HG02973 (cell line): ENCODE data around the gene ALAD.

ENCODE experiments used
- ATAC-seq: cut with Tn5 transposase; IDR thresholded peaks from one replicate; pipeline ENCODE4 v1.9.1; 2021; ENCODE audit warnings: moderate library complexity; ENCODE audit not compliant: unreplicated experiment

ALAD gene

DNA sequence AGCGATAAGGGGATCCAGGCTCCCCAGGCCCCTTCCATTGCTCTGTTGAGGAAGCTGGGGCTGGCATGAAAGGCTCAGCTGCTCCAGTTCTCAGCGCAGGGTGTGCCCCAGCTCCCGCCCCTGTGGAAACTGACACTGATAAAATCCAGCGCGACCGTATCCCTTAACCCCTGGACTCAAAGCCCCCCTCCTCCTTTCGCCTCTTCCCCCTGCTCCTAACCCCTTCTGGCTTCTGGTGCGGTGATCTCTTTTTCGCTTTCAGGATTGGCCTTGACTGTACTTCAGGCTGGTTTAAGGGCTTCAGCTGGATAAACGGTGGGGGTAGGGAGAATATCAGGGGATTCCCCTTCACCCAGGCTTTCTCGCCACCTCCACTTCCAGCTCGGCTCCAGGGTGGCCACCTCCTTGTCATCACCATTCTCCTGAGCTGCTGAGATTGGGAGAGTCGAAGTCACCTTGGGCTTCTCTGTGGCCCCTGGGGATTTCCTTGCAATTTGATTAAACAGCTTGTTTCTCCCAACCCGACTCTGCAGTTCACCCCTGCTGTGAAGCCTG is 50.9 kb downstream of the ALAD start:
- no peak for ATAC-seq

DNA sequence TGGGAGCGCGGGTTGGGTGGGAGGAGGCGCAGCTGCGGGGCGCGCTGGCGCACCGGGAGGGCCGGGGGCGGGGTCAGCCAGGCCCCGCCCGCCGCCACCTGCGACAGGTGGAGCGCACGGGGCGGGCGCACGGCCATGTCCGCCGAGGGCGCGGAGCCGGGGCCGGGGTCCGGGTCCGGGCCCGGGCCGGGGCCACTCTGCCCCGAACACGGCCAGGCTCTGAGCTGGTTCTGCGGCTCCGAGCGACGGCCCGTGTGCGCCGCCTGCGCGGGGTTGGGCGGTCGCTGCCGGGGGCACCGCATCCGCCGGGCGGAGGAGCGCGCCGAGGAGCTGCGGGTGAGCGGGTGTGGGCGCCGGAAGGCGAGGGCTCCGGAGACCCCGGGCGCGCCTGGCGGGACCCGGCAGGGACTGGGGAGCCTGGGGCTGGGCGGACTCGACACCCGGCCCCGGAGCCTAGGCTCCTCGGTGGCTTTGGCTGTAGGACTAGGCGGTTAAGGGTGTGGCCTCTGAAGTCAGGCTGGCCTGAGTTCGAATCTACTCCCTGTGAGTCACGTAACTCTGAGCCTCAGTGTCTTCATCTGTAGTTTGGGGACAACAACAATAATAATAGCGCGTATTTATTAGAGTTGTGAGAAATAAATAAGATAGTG is 51.5 kb downstream of the ALAD start, which contains the start of gene BSPRY:
TSS of gene BSPRY (plus strand) at position 97 of the 650 bp plus-strand sequence. CDS start at position 136, 39 bp downstream.
- ATAC-seq = no peak

DNA sequence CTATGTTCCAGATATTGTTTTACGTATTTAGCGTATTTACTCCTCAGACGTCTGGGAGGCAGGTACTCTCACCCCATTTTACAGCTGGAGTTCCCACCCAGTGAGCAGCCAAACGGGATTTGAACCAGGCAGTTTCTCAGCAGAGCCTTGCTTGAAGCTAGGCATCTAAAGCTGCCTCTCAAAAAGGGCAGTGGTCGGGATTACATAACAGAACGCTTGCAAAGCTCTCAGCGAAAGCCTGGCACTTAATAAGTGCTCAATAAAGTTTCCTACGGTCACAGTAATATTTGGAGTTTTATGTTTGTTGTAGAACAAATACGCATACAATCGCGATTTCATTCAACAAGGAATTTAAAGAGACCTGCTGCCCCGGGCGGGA is 52.0 kb downstream of the ALAD start:
- ATAC-seq = no peak

DNA sequence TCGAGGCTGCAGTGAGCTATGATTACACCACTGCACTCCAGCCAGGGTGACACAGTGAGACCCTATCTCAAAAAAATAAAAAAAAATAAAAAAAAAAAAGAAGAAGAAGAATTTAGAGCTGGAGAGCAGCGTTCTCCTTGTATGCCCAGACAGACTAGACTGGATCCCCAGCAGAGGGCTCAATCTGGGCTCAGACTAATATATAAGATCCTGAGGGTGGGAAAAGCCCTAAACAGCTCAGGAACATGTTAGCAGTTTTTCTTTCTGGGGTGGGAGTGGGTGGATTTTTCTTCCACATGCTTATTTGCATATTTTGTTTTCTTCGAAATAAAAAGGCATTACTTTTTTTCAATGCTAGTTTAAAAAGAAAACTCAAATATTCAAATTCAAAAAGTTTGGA is 52.6 kb downstream of the ALAD start:
- ATAC-seq = no peak

DNA sequence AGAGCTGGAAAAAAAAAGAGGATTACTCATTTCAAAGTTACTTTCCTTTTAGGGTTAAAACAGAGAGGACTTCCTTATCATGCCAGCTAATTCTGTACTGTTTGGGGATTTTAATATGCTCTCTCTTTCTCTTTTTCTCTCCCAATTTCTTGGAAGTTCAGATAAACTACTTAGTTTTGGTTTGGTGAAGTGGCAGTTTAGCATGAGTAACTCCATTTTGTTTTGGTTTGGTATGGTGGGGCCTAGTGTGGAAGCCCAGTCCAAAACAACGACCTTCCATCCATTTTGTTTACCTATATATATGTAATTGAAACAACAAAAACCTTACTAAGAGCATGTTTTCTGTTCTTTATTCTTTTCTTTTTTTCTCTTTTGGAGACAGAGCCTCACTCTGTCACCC is 55.4 kb downstream of the ALAD start:
- no peak for ATAC-seq

DNA sequence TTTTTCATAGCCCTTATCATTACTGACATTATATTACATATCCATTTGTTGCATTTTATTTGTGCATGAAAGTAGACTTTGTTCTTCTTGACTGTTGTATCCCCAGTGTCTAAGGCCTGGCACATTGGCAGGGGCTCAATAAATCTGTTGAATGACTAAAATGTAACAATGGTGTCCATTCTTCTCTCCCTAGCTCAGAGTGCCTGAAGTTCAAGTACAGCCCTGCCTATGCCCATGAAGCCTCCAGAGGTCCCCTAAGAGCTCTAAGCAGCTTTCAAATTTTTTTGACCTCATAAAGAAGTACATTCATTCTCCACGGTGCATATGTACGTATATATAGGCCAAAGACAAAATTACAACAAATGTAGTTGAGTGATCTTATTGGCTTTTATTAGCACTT is 55.9 kb downstream of the ALAD start:
- ATAC-seq = no peak

DNA sequence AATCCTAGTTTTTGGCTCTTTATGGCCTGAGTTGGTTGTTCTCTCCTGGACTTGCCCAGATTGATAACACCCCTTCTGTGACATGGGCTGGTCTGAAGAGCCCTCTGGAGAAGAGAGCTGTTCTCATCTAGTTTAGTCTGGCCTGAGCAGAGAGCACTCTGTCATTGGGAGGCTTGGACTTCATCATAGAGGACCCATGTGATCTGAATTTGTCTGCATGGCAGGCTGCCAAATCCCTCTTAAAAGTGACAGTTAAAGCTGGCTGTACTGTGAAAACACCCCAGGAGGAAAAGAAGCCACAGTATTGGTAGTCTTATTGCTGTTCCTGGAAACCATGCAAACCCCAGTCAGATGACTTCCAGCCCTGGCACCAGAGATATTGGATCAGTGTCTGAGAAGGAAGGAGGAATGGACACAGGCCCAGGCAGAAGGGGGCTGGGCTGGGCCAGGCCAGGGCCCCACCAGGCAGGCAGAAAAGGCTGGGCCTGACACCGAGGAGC is 57.3 kb downstream of the ALAD start:
- no peak for ATAC-seq

DNA sequence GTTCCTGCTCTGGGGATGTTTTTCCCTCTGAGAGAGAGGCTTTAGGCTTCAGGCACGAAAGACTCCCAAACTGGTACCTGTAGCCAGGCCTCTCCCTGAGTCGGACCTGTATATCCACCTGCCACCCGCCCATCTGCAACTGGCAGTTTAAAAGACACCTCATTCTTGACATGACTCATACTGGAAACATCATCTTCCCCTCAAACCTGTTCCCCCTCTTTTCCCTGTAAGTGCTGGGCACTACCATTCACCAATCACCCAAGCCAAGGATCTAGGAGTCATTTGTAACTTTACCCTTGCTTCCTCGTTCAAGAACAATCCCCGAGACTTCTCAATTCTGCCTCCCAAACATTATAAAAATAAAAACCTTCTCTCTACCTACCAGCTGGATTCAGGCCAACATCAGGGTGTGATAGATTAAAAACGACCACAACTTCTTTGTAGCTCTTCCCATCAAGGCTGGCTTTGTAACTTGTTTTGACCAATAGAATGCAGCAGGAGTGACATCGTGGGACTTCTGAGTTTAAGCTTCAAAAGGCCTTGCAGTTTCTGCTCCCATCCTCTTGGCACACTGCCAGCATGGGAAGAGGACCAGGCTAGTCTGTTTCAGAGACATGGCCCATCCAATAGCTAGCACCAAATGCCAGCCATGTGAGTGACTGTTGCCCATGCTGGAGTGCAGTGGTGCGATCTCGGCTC is 59.2 kb downstream of the ALAD start:
- no peak for ATAC-seq

DNA sequence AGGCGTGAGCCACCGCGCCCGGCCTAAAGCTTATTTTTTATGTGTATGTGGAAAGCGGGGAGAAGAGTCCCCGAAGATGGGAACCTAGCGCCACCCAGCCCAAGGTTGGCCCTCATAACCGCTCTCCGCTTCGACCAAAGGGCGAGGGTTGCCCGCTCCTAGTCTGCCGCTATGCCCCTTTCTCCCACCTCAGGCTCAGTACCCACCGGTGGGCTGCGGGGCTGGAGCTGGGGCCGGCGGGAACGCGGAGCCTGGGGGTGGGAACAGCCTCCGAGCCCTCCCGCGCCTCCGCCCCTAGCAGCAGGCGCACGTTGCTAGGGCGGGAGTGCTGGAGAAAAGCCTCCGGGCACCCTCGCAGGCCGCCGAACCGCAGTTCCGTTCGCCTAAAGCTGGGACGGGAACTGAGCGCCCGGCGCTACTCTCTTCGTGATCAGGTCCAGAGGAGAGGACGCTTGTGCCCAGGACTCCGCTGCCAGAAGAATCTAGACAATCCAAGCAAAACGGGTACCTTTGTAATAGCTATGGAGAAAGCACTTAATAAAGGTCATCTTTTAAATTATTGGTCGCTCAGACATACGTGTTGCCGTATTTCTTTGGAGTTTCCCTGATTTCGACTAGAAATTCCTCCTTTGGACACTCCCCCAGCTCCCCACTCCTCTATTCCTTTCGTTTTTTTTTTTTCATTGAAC is 60.9 kb downstream of the ALAD start, which contains the start of gene WDR31:
TSS of gene WDR31 (minus strand) at position 265 of the 689 bp plus-strand sequence. CDS start 8,253 bp downstream, outside the sequence.
- peak; percentile 97 for ATAC-seq

DNA sequence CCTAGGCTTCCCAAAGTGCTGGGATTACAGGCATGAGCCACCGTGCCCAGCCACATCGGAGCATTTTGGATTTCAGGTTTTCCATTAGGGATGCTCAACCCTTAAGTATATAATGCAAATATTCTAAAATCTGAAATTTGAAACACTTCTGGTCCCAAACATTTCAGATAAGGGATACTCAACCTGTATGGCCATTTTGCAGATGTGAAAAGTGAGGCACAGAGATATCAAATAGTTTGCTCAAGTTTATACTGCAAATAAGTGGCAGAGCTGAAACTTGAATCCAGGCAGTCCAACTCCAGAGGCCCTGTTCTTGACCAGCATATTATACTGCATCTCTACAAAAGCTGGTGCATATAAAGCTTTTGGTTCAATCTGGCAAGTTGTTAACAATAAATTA is 63.4 kb downstream of the ALAD start:
- ATAC-seq = no peak
